Parathyroid adenoma (tissue), 2 donors: Measurements from ENCODE around the gene NOC3L.
A peak's percentile ranks its signal among the peaks of the same experiment; 100 is the strongest.

Experiments used
- H2AFZ ChIP-seq: fragments of 300-600 bp; sonication (generic); one replicate; pipeline ENCODE4 v1.7.0; 2017; ENCODE audit warnings: antibody characterized with exemption, mild to moderate bottlenecking
- H3K27ac ChIP-seq: fragments of 300-600 bp; sonication (generic); one replicate; pipeline ENCODE4 v1.7.0; 2017
- H3K27me3 ChIP-seq: fragments of 300-600 bp; sonication (generic); one replicate; pipeline ENCODE4 v1.7.0; 2017; ENCODE audit warnings: low read length; ENCODE audit not compliant: control insufficient read depth, insufficient read depth
- H3K36me3 ChIP-seq: fragments of 300-600 bp; sonication (generic); one replicate; pipeline ENCODE4 v1.7.0; 2017; ENCODE audit warnings: low read length; ENCODE audit not compliant: control insufficient read depth, insufficient read depth
- H3K4me1 ChIP-seq: fragments of 300-600 bp; sonication (generic); one replicate; pipeline ENCODE4 v1.7.0; 2017; ENCODE audit warnings: control low read depth
- H3K4me2 ChIP-seq: fragments of 300-600 bp; sonication (generic); one replicate; pipeline ENCODE4 v1.7.0; 2017; ENCODE audit warnings: low read length
- H3K4me3 ChIP-seq: fragments of 300-600 bp; sonication (generic); one replicate; pipeline ENCODE4 v1.7.0; 2017; ENCODE audit warnings: low read depth, low read length
- H3K79me2 ChIP-seq: fragments of 300-600 bp; sonication (generic); one replicate; pipeline ENCODE4 v1.7.0; 2017; ENCODE audit warnings: control low read depth
- H3K9ac ChIP-seq: fragments of 300-600 bp; sonication (generic); one replicate; pipeline ENCODE4 v1.7.0; 2017; ENCODE audit warnings: mild to moderate bottlenecking
- H3K9me3 ChIP-seq: fragments of 300-600 bp; sonication (generic); one replicate; pipeline ENCODE4 v1.7.0; 2017; ENCODE audit warnings: low read length; ENCODE audit not compliant: control insufficient read depth
- TF ChIP-seq, protein P1 (sequence below): fragments of 300-600 bp; sonication (generic); IDR thresholded peaks from one replicate; pipeline ENCODE4 v1.7.0; 2017; ENCODE audit warnings: antibody characterized with exemption, mild to moderate bottlenecking
- donor health status: primary hyperparathyroidism.

The NOC3L gene

DNA sequence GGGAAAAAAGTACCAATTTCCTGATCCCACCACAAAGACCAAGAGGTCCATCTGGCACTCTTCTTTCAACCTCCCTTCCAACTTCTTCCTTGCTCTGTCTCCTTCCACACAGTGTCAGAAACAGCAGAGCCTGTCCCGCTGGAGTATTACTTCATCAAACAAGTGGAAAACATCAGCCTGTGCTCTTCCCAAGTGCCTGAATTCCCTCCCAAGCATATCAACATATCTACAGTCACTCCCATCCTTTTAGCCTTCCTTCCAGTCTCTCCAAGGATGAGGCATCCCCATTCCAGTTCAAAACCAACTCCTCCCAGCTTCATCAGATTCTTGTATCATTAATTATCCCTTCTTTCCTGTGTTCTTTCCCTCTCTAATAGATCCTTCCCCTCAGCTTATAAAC lies 1.7 kb upstream of the NOC3L start:
- peaks cover 5% of the 10 kb centered on the region for H3K4me1 ChIP-seq
- no peaks in the 10 kb centered on the region for H3K9me3 ChIP-seq
- H3K27me3 ChIP-seq: no peaks in the 10 kb centered on the region
- TF ChIP-seq, protein P1, sequence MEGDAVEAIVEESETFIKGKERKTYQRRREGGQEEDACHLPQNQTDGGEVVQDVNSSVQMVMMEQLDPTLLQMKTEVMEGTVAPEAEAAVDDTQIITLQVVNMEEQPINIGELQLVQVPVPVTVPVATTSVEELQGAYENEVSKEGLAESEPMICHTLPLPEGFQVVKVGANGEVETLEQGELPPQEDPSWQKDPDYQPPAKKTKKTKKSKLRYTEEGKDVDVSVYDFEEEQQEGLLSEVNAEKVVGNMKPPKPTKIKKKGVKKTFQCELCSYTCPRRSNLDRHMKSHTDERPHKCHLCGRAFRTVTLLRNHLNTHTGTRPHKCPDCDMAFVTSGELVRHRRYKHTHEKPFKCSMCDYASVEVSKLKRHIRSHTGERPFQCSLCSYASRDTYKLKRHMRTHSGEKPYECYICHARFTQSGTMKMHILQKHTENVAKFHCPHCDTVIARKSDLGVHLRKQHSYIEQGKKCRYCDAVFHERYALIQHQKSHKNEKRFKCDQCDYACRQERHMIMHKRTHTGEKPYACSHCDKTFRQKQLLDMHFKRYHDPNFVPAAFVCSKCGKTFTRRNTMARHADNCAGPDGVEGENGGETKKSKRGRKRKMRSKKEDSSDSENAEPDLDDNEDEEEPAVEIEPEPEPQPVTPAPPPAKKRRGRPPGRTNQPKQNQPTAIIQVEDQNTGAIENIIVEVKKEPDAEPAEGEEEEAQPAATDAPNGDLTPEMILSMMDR: no peak
- no peak overlapping the region for H2AFZ ChIP-seq
- no peak overlapping the region for H3K27ac ChIP-seq
- no peak overlapping the region for H3K4me2 ChIP-seq
- H3K9ac ChIP-seq: no peak overlapping the region
- H3K79me2 ChIP-seq: no peaks in the 10 kb centered on the region
- no peak overlapping the region for H3K4me3 ChIP-seq
- no peaks in the 10 kb centered on the region for H3K36me3 ChIP-seq

DNA sequence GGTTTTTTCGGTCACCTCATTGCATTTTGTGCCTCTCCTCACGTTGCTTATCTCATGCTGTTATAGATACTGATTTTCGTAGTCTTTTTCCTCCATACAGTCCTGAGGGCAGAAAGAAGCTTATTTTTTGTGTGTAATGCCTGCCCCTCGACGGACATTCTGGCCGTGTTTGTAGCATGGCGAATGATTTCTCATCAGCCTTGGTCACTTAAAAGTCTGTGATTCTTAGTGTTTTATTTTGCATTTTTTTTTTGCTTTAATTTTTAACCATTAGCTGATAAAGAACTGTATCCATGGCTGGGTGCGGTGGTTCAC lies 469 bp upstream of the NOC3L start:
- TF ChIP-seq, protein P1: no peak
- peaks cover 5% of the 10 kb centered on the region for H3K4me1 ChIP-seq
- no peaks in the 10 kb centered on the region for H3K9me3 ChIP-seq
- H2AFZ ChIP-seq: peak overlapping the region; percentile 75
- peak overlapping the region; percentile 94 for H3K4me2 ChIP-seq
- no peak overlapping the region for H3K9ac ChIP-seq
- no peaks in the 10 kb centered on the region for H3K36me3 ChIP-seq
- H3K27ac ChIP-seq: no peak overlapping the region
- no peaks in the 10 kb centered on the region for H3K79me2 ChIP-seq
- no peaks in the 10 kb centered on the region for H3K27me3 ChIP-seq
- peak overlapping the region; percentile 77 for H3K4me3 ChIP-seq

DNA sequence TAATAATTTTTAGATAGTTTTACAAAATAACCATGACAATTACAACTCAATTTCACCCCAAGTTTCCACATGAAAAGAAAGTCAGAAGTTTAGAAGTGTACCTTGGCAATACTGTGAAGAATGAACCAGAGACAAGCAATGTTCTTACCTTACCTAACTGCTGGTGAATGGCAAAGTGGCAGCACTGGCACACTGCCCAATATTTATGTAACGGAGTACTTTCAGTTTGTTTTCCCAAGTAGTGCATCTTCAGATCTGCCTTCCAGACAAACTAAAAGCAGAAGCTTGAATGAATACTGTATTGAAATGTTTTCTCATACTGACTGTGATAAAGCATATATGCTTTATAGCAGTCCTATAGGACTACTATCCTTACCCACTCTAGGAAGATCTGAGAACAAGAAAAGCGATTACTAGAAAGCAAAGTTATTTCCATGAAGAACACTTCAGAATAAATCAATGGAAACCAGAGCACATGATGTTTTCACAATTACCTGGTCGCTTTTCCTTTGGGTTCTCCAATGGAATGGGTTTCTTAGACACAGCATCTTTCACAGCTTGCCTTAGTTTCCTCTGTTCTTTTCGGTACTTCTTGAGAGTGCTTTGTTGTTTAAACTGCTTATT lies 1.5 kb downstream of the NOC3L start:
- Histone ChIP-seq H3K27ac (no peak overlapping the region), H3K79me2 (no peaks in the 10 kb centered on the region), H3K4me3 (no peak overlapping the region), H3K4me2 (no peak overlapping the region), H3K4me1 (peaks cover 5% of the 10 kb centered on the region), H3K9ac (no peak overlapping the region), H2AFZ (no peak overlapping the region), H3K9me3 (no peaks in the 10 kb centered on the region), H3K27me3 (no peaks in the 10 kb centered on the region), H3K36me3 (no peaks in the 10 kb centered on the region)
- TF ChIP-seq, protein P1: no peak

DNA sequence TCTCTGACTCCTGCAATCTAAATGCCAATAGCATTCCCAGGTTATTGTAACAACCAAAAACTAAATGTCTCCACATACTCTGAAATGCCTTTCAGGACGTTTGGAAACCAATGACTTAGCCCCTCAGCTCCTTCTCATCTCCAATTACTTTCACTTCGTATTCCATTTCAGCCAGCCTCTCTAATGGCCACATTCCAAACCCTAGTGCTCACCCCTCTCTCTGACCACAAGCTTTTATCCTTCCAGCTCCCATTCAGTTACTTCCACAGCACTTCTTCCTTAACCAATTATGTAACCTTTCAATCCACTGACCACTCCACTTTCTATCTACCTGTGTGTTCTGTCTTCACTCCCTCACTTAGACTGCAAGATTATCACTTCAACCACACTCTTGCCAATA lies 4.3 kb downstream of the NOC3L start:
- TF ChIP-seq, protein P1: no peak
- Histone ChIP-seq H3K27me3 (no peaks in the 10 kb centered on the region), H3K9me3 (no peaks in the 10 kb centered on the region), H3K79me2 (no peaks in the 10 kb centered on the region), H3K27ac (no peak overlapping the region), H3K4me3 (no peak overlapping the region), H3K4me1 (peaks cover 5% of the 10 kb centered on the region), H2AFZ (no peak overlapping the region), H3K4me2 (no peak overlapping the region), H3K36me3 (no peaks in the 10 kb centered on the region), H3K9ac (no peak overlapping the region)

DNA sequence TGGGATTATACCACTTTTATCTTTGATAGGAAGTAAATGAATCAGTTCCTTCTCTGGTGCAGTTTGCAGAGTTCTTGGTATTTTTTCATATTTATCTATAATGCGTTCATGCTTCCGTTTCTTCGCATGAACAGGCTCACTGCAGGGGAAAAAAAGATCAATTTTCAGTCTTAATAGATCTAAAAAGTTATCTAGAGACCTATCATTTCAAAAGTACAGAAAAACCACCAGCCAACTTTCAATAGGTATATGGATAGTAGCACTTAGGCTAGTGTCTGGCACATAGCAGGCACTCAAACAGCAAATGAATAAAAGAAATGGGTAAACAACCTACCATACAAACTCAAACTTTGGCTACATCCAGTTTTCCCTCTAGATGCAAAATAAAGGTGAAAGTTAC lies 5.5 kb downstream of the NOC3L start:
- Histone ChIP-seq H3K36me3 (no peaks in the 10 kb centered on the region), H3K79me2 (no peaks in the 10 kb centered on the region)
- TF ChIP-seq, protein P1: no peak

More for the DNA sequence above, 5.5 kb downstream of the NOC3L start:
- H3K4me2 ChIP-seq: no peak overlapping the region
- no peaks in the 10 kb centered on the region for H3K9me3 ChIP-seq
- no peak overlapping the region for H2AFZ ChIP-seq
- H3K27ac ChIP-seq: no peak overlapping the region
- no peak overlapping the region for H3K9ac ChIP-seq
- no peaks in the 10 kb centered on the region for H3K27me3 ChIP-seq
- H3K4me1 ChIP-seq: peaks cover 5% of the 10 kb centered on the region
- no peak overlapping the region for H3K4me3 ChIP-seq
